ENCODE measurements around the gene TOMM20. TPM values are rescaled to one million over a fixed set of nuclear protein-coding genes. Genes with fewer than 3 reads are reported as not detected.
"Not testable (repeated sequence)": the region's sequence is repeated elsewhere in the genome, so short reads cannot be mapped to it uniquely, and the experiment has no call there.

TOMM20 gene
- total RNA-seq, 1 donor from 2014 or later: 87.4 TPM

GRCh38 chr1:235100194-235100772 lies 28.4 kb downstream of the TOMM20 start:
- intact Hi-C loops (cut with DNase I): no loop called here
- ATAC-seq: no peak

DNA sequence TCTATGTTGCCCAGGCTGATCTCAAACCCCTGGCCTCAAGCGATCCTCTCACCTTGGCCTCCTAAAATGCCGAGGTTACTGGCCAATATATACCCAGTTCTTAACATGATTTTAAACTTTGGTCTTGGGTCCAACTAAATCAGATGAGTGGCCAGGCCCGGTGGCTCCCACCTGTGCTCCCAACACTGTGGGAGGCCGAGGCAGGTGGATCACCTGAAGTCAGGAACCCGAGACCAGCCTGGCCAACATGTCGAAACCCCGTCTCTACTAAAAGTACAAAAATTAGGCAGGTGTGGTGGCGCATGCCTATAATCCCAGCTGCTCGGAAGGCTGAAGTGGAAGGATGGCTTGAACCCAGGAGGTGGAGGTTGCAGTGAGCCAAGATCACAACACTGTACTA lies 29.6 kb downstream of the TOMM20 start:
- ATAC-seq: no peak
- H3K27me3 ChIP-seq: no peaks in the 10 kb centered on the region
- H3K36me3 ChIP-seq: no peaks in the 10 kb centered on the region
- H3K27ac ChIP-seq: no peak overlapping the region
- intact Hi-C loops (cut with DNase I): loop anchor here (5.0 kb wide), 1 partner anchor 612 kb away; no protein-coding TSS in a partner anchor
- no peaks in the 10 kb centered on the region for H3K4me1 ChIP-seq
- H3K4me3 ChIP-seq: no peak overlapping the region
- no peak for TF ChIP-seq CTCF (IDR thresholded peaks at IDR 0.05)
- no peak for DNase-seq
- H3K9me3 ChIP-seq: no peaks in the 10 kb centered on the region

More at GRCh38 chr1:235100194-235100772, 28.4 kb downstream of the TOMM20 start:
- Histone ChIP-seq H3K4me1 (peaks cover 4% of the 10 kb centered on the region), H3K27ac (no peak overlapping the region), H3K27me3 (no peaks in the 10 kb centered on the region), H3K36me3 (no peaks in the 10 kb centered on the region), H3K9me3 (no peaks in the 10 kb centered on the region), H3K4me3 (no peak overlapping the region)
- no peak for TF ChIP-seq CTCF (IDR thresholded peaks at IDR 0.05)
- DNase-seq: no peak

DNA sequence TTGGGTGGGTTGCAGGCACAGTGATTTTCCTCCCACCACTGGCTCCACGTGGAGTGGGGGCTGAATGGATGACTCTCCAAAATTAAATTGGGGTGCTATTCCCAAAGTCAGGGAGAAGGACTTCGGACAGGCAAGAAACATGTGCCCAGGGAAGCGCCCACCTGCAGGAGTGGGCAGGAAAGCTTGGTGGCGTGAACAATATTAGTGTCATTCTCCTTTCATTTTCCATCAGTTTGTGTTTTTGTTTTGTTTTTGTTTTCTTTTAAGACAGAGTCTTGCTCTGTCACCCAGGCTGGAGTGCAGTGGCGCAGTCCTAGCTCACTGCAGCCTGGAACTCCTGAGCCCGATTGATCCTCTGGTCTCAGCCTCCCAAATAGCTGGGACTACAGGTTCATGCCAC lies 30.1 kb downstream of the TOMM20 start:
- ATAC-seq (no peak), DNase-seq (no peak)
- H3K36me3 ChIP-seq: no peaks in the 10 kb centered on the region
- no peaks in the 10 kb centered on the region for H3K27me3 ChIP-seq
- intact Hi-C loops (cut with DNase I): loop anchor here (5.0 kb wide), 1 partner anchor 611 kb away; no protein-coding TSS in a partner anchor
- peaks cover 3% of the 10 kb centered on the region for H3K4me1 ChIP-seq
- H3K4me3 ChIP-seq: no peak overlapping the region
- no peak for TF ChIP-seq CTCF (IDR thresholded peaks at IDR 0.05)
- H3K9me3 ChIP-seq: no peaks in the 10 kb centered on the region
- H3K27ac ChIP-seq: no peak overlapping the region

- H3K27ac ChIP-seq, DNase-seq, H3K36me3 ChIP-seq, H3K4me1 ChIP-seq, H3K4me3 ChIP-seq, H3K27me3 ChIP-seq, H3K9me3 ChIP-seq, ATAC-seq: not testable (repeated sequence)
- intact Hi-C loops (cut with DNase I): loop anchor here (5.0 kb wide), 1 partner anchor 610 kb away; no protein-coding TSS in a partner anchor
Measured at GRCh38 chr1:235097501-235097900, 31.1 kb downstream of the TOMM20 start.

- Histone ChIP-seq H3K27ac (no peak overlapping the region), H3K27me3 (no peaks in the 10 kb centered on the region), H3K36me3 (no peaks in the 10 kb centered on the region), H3K4me1 (peaks cover 6% of the 10 kb centered on the region), H3K9me3 (no peaks in the 10 kb centered on the region), H3K4me3 (no peak overlapping the region)
- no peak for DNase-seq
- TF ChIP-seq CTCF (IDR thresholded peaks at IDR 0.05): no peak
- intact Hi-C loops (cut with DNase I): loop anchor here (5.0 kb wide), 1 partner anchor 609 kb away; no protein-coding TSS in a partner anchor
- no peak for ATAC-seq
Measured at GRCh38 chr1:235095938-235096562, 32.6 kb downstream of the TOMM20 start.

Measured in upper lobe of right lung (tissue), 1 donor.